Parathyroid adenoma (tissue), 2 donors: ENCODE measurements around the gene TNS3.

Experiments used
- H2AFZ ChIP-seq: fragments of 300-600 bp; sonication (generic); one replicate; pipeline ENCODE4 v1.7.0; 2017; ENCODE audit warnings: antibody characterized with exemption, mild to moderate bottlenecking
- H3K27ac ChIP-seq: fragments of 300-600 bp; sonication (generic); one replicate; pipeline ENCODE4 v1.7.0; 2017
- H3K27me3 ChIP-seq: fragments of 300-600 bp; sonication (generic); one replicate; pipeline ENCODE4 v1.7.0; 2017; ENCODE audit warnings: low read length; ENCODE audit not compliant: control insufficient read depth, insufficient read depth
- H3K36me3 ChIP-seq: fragments of 300-600 bp; sonication (generic); one replicate; pipeline ENCODE4 v1.7.0; 2017; ENCODE audit warnings: low read length; ENCODE audit not compliant: control insufficient read depth, insufficient read depth
- H3K4me1 ChIP-seq: fragments of 300-600 bp; sonication (generic); one replicate; pipeline ENCODE4 v1.7.0; 2017; ENCODE audit warnings: control low read depth
- H3K4me2 ChIP-seq: fragments of 300-600 bp; sonication (generic); one replicate; pipeline ENCODE4 v1.7.0; 2017; ENCODE audit warnings: low read length
- H3K4me3 ChIP-seq: fragments of 300-600 bp; sonication (generic); one replicate; pipeline ENCODE4 v1.7.0; 2017; ENCODE audit warnings: low read depth, low read length
- H3K79me2 ChIP-seq: fragments of 300-600 bp; sonication (generic); one replicate; pipeline ENCODE4 v1.7.0; 2017; ENCODE audit warnings: control low read depth
- H3K9ac ChIP-seq: fragments of 300-600 bp; sonication (generic); one replicate; pipeline ENCODE4 v1.7.0; 2017; ENCODE audit warnings: mild to moderate bottlenecking
- H3K9me3 ChIP-seq: fragments of 300-600 bp; sonication (generic); one replicate; pipeline ENCODE4 v1.7.0; 2017; ENCODE audit warnings: low read length; ENCODE audit not compliant: control insufficient read depth
- CTCF ChIP-seq: fragments of 300-600 bp; sonication (generic); IDR thresholded peaks from one replicate; pipeline ENCODE4 v1.7.0; 2017; ENCODE audit warnings: antibody characterized with exemption, mild to moderate bottlenecking
- donor health status: primary hyperparathyroidism.

The TNS3 gene

GRCh38 chr7:47414342-47415317, 167.3 kb downstream of the TNS3 start:
- Histone ChIP-seq H3K36me3 (no peaks in the 10 kb centered on the region), H3K27ac (no peak overlapping the region), H3K4me1 (no peaks in the 10 kb centered on the region), H3K4me3 (no peak overlapping the region), H3K9me3 (no peaks in the 10 kb centered on the region), H3K4me2 (no peak overlapping the region), H3K9ac (no peak overlapping the region), H2AFZ (no peak overlapping the region), H3K27me3 (no peaks in the 10 kb centered on the region), H3K79me2 (no peaks in the 10 kb centered on the region)
- TF ChIP-seq CTCF = no peak

- Histone ChIP-seq H2AFZ (no peak overlapping the region), H3K27ac (no peak overlapping the region), H3K4me3 (no peak overlapping the region), H3K9me3 (no peaks in the 10 kb centered on the region), H3K9ac (no peak overlapping the region), H3K36me3 (no peaks in the 10 kb centered on the region), H3K79me2 (no peaks in the 10 kb centered on the region), H3K4me1 (no peaks in the 10 kb centered on the region), H3K4me2 (no peak overlapping the region), H3K27me3 (no peaks in the 10 kb centered on the region)
- TF ChIP-seq CTCF = no peak
Measured at GRCh38 chr7:47413526-47414341, 168.2 kb downstream of the TNS3 start.

GRCh38 chr7:47411901-47412300, 170.0 kb downstream of the TNS3 start:
- Histone ChIP-seq H3K27ac (no peak overlapping the region), H3K9ac (no peak overlapping the region), H3K4me2 (no peak overlapping the region), H3K36me3 (no peaks in the 10 kb centered on the region), H3K79me2 (no peaks in the 10 kb centered on the region), H3K27me3 (no peaks in the 10 kb centered on the region), H3K4me3 (no peak overlapping the region), H3K4me1 (peaks cover 11% of the 10 kb centered on the region), H2AFZ (no peak overlapping the region), H3K9me3 (no peaks in the 10 kb centered on the region)
- no peak for TF ChIP-seq CTCF

GRCh38 chr7:47411281-47411869, 170.5 kb downstream of the TNS3 start:
- no peak overlapping the region for H3K9ac ChIP-seq
- no peaks in the 10 kb centered on the region for H3K9me3 ChIP-seq
- no peak overlapping the region for H3K4me3 ChIP-seq
- TF ChIP-seq CTCF = no peak
- H3K27ac ChIP-seq = no peak overlapping the region
- H3K4me1 ChIP-seq = peaks cover 17% of the 10 kb centered on the region
- no peaks in the 10 kb centered on the region for H3K79me2 ChIP-seq
- H3K4me2 ChIP-seq = no peak overlapping the region
- no peaks in the 10 kb centered on the region for H3K27me3 ChIP-seq
- H3K36me3 ChIP-seq = no peaks in the 10 kb centered on the region
- H2AFZ ChIP-seq = no peak overlapping the region
